Caco-2 (cell line): ENCODE results near the gene SLC4A7. TPM values are rescaled to one million over a fixed set of nuclear protein-coding genes. Genes with fewer than 3 reads are reported as not detected.
"Not testable (repeated sequence)": the region's sequence is repeated elsewhere in the genome, so short reads cannot be mapped to it uniquely, and the experiment has no call there.

Source experiments
- BruUV-seq: library from RNA; stranded (reverse); fragments of 400-500 nt; replicated peaks from 2 replicates; lab custom pipeline; 2021; lab: Mats Ljungman, UMichigan
- CTCF ChIA-PET: fragments of 300-600 bp; sonication (Branson Sonifier 250); formaldehyde crosslinking; loops from one replicate; lab custom pipeline; 2022; ENCODE audit warnings: antibody characterized with exemption; lab: Charles Lee
- POLR2A ChIA-PET: fragments of 300-600 bp; sonication (Branson Sonifier 250); formaldehyde crosslinking; loops from one replicate; lab custom pipeline; 2022; ENCODE audit warnings: antibody characterized with exemption; lab: Charles Lee
- DNase-seq, 2 experiments: peaks; one replicate each; pipeline versions ENCODE4 v3.0.0 to v3.0.0-alpha.2; 2020 to 2022
- H3K27me3 ChIP-seq: replicated peaks from 2 replicates; pipeline ENCODE4 v1.6.0; 2011; ENCODE audit warnings: low read length; ENCODE audit not compliant: control insufficient read depth, insufficient read depth
- H3K36me3 ChIP-seq: 2 replicates; pipeline ENCODE4 v1.5.1; 2011; ENCODE audit warnings: low read length; ENCODE audit not compliant: control insufficient read depth, insufficient read depth
- H3K4me1 ChIP-seq: fragments of 250-450 bp; sonication (Bioruptor Pico); 2 replicates; pipeline ENCODE4 v1.5.1; 2020; ENCODE audit warnings: mild to moderate bottlenecking
- H3K4me3 ChIP-seq: 2 replicates; pipeline ENCODE4 v1.5.1; 2011; ENCODE audit warnings: low read depth, mild to moderate bottlenecking, control low read depth, low read length
- H3K9me3 ChIP-seq: fragments of 250-450 bp; sonication (Bioruptor Pico); 2 replicates; pipeline ENCODE4 v1.5.1; 2020; ENCODE audit warnings: mild to moderate bottlenecking, moderate library complexity
- H3K27ac Mint-ChIP-seq: one replicate; pipeline ENCODE4 v1.8.0; 2022; ENCODE audit warnings: mixed read lengths; ENCODE audit not compliant: unreplicated experiment
- H3K27me3 Mint-ChIP-seq: one replicate; pipeline ENCODE4 v1.8.0; 2022; ENCODE audit warnings: mixed read lengths; ENCODE audit not compliant: insufficient read depth, unreplicated experiment
- H3K36me3 Mint-ChIP-seq: one replicate; pipeline ENCODE4 v1.8.0; 2022; ENCODE audit warnings: mild to moderate bottlenecking, mixed read lengths; ENCODE audit not compliant: insufficient read depth, unreplicated experiment
- H3K4me1 Mint-ChIP-seq: one replicate; pipeline ENCODE4 v1.8.0; 2022; ENCODE audit warnings: low read depth, mixed read lengths; ENCODE audit not compliant: unreplicated experiment
- H3K4me3 Mint-ChIP-seq: one replicate; pipeline ENCODE4 v1.8.0; 2022; ENCODE audit warnings: mild to moderate bottlenecking, moderate library complexity, mixed read lengths; ENCODE audit not compliant: unreplicated experiment
- H3K9me3 Mint-ChIP-seq: one replicate; pipeline ENCODE4 v1.8.0; 2022; ENCODE audit warnings: mixed read lengths; ENCODE audit not compliant: unreplicated experiment
- intact Hi-C: fragments of 100-400 bp; cut with micrococcal nuclease; formaldehyde crosslinking; loops from one replicate; pipeline ENCODE4 v1.10.0; 2022; ENCODE audit not compliant: unreplicated experiment
- total RNA-seq: library from RNA; stranded (reverse); gene quantifications from 2 replicates; pipeline ENCODE4 v1.2.3, GENCODE V29; 2022
- TF ChIP-seq, protein P1 (sequence below), 2 experiments: fragments of 200-600 bp in 1 of 2; IDR thresholded peaks; 1 replicate in 1 of 2; 2 replicates in 1 of 2; pipeline versions ENCODE4 v1.5.1 to v1.8.0; 2011 to 2022; ENCODE audit warnings: antibody characterized with exemption in 1 of 2, control low read depth in 1 of 2, inconsistent platforms in 1 of 2, low read depth in 1 of 2, low read length in 1 of 2, mild to moderate bottlenecking in 1 of 2, moderate library complexity in 1 of 2; ENCODE audit not compliant: insufficient read depth in 1 of 2, severe bottlenecking in 1 of 2, unreplicated experiment in 1 of 2

The SLC4A7 gene
- total RNA-seq, 1 experiment from 2014 or later = 14.9 TPM

GRCh38 chr3:27449530-27450150, 34.5 kb downstream of the SLC4A7 start:
- Mint-ChIP-seq H3K36me3 (peaks cover 5% of the 10 kb centered on the region), H3K4me1 (no peaks in the 10 kb centered on the region), H3K9me3 (no peaks in the 10 kb centered on the region), H3K27ac (no peak overlapping the region), H3K4me3 (no peak overlapping the region), H3K27me3 (no peaks in the 10 kb centered on the region)
- Histone ChIP-seq H3K4me1 (no peaks in the 10 kb centered on the region), H3K36me3 (no peaks in the 10 kb centered on the region), H3K4me3 (no peak overlapping the region), H3K9me3 (no peaks in the 10 kb centered on the region), H3K27me3 (no peaks in the 10 kb centered on the region)
- no TSS peak for BruUV-seq
- TF ChIP-seq, protein P1, sequence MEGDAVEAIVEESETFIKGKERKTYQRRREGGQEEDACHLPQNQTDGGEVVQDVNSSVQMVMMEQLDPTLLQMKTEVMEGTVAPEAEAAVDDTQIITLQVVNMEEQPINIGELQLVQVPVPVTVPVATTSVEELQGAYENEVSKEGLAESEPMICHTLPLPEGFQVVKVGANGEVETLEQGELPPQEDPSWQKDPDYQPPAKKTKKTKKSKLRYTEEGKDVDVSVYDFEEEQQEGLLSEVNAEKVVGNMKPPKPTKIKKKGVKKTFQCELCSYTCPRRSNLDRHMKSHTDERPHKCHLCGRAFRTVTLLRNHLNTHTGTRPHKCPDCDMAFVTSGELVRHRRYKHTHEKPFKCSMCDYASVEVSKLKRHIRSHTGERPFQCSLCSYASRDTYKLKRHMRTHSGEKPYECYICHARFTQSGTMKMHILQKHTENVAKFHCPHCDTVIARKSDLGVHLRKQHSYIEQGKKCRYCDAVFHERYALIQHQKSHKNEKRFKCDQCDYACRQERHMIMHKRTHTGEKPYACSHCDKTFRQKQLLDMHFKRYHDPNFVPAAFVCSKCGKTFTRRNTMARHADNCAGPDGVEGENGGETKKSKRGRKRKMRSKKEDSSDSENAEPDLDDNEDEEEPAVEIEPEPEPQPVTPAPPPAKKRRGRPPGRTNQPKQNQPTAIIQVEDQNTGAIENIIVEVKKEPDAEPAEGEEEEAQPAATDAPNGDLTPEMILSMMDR (IDR thresholded peaks at IDR 0.05; ENCODE audit: insufficient read depth in 1 of 2, low read depth in 1 of 2, low read length in 1 of 2, severe bottlenecking in 1 of 2, unreplicated experiment in 1 of 2) = no peak
- intact Hi-C loops = no loop called here
- ChIA-PET POLR2A (no interaction called here), CTCF (no interaction called here)
- DNase-seq = no peak

GRCh38 chr3:27442995-27443394, 41.2 kb downstream of the SLC4A7 start:
- intact Hi-C loops, H3K4me3 Mint-ChIP-seq, H3K36me3 ChIP-seq, H3K4me1 ChIP-seq, H3K27me3 ChIP-seq, H3K27ac Mint-ChIP-seq, BruUV-seq, POLR2A ChIA-PET, H3K9me3 Mint-ChIP-seq, DNase-seq, CTCF ChIA-PET, H3K9me3 ChIP-seq, H3K4me3 ChIP-seq, H3K27me3 Mint-ChIP-seq, H3K4me1 Mint-ChIP-seq: not testable (repeated sequence)
- peaks cover 12% of the 10 kb centered on the region for H3K36me3 Mint-ChIP-seq

DNA sequence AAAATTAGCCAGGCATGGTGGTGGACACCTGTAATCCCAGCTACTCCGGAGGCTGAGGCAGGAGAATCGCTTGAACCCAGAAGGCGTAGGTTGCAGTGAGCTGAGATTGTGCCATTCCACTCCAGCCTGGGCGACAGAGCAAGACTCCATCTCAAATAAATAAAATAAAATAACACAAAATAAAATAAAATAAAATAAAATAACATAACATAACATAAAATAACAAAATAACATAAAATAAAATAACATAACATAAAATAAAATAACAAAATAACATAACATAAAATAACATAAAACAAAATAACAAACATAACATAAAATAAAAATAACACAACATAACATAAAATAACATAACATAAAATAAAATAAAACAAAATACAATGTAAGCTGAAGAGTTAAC, 45.8 kb downstream of the SLC4A7 start:
- H3K36me3 ChIP-seq, H3K4me1 ChIP-seq, H3K27me3 Mint-ChIP-seq, H3K27ac Mint-ChIP-seq, H3K27me3 ChIP-seq, intact Hi-C loops, BruUV-seq, H3K4me1 Mint-ChIP-seq, CTCF ChIA-PET, H3K4me3 ChIP-seq, POLR2A ChIA-PET, H3K9me3 ChIP-seq, H3K4me3 Mint-ChIP-seq, DNase-seq, H3K9me3 Mint-ChIP-seq: not testable (repeated sequence)
- H3K36me3 Mint-ChIP-seq = peaks cover 18% of the 10 kb centered on the region

GRCh38 chr3:27431116-27431515, 53.1 kb downstream of the SLC4A7 start:
- CTCF ChIA-PET = no interaction called here
- no peaks in the 10 kb centered on the region for H3K27me3 Mint-ChIP-seq
- intact Hi-C loops = no loop called here
- H3K4me3 Mint-ChIP-seq = no peak overlapping the region
- H3K4me1 Mint-ChIP-seq = no peaks in the 10 kb centered on the region
- Histone ChIP-seq H3K9me3 (no peaks in the 10 kb centered on the region), H3K27me3 (no peaks in the 10 kb centered on the region), H3K36me3 (no peaks in the 10 kb centered on the region), H3K4me1 (peaks cover 7% of the 10 kb centered on the region), H3K4me3 (no peak overlapping the region)
- DNase-seq = no peak
- BruUV-seq = no TSS peak
- POLR2A ChIA-PET = no interaction called here
- no peaks in the 10 kb centered on the region for H3K9me3 Mint-ChIP-seq
- TF ChIP-seq, protein P1 (IDR thresholded peaks at IDR 0.05; ENCODE audit: insufficient read depth in 1 of 2, low read depth in 1 of 2, low read length in 1 of 2, severe bottlenecking in 1 of 2, unreplicated experiment in 1 of 2) = no peak
- no peak overlapping the region for H3K27ac Mint-ChIP-seq
- peaks cover 10% of the 10 kb centered on the region for H3K36me3 Mint-ChIP-seq
